IPS-NIHi7 (cell line): ENCODE data around the gene POLD1.

Experiments
- DNase-seq: peaks from one replicate; pipeline ENCODE4 v3.0.0; 2012; ENCODE audit warnings: mixed read lengths; ENCODE audit errors: extremely low spot score

Gene POLD1

DNA sequence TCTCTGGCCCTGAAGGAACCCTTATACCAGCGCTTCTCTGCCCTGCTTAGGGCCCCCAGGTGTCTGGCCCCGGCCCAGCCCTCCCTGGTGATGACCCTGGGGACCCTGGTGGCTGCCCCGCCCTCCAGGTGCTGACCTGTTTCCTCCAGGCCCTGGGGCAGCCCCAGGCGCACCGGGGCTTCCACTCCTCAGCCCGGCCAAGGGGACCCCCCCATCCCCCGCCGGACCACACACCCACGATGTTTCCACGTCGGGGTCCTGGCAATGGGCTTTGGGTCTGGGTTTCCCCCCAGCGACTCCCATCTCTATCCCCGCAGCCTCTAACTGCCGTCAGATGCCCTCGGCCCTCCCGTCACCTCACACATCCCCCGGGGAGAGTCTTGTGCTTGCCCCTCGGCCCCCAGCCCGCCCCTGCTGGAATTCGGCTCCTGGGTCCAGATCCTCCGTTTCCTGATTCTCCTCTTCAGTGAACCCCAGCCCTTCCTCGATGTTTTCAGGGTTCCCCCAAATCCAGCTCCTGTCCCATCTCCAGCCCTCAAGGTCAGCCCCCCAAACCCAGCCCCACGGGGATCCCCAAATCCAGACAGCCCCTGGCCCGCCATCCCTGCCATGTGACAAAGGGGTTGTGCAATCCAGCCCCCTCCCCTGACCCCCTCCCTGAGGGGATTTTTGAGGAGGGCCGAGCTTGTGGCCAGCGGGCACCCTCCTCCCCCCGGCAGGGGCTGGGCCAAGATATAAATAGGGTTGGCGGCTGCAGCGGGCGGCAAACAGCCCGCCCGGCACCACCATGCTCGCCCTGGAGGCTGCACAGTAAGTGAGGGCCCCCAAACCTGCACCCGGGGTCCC lies 34.3 kb downstream of the POLD1 start, which contains the start of gene SPIB:
TSS of gene SPIB (plus strand) at position 763 of the 846 bp plus-strand sequence. CDS start at position 788, 25 bp downstream.
- no peak for DNase-seq

- no peak for DNase-seq
These were observed 35.0 kb downstream of the POLD1 start for GRCh38 chr19:50419022-50419579.

- peak; percentile 61 for DNase-seq
These were observed 35.5 kb downstream of the POLD1 start for GRCh38 chr19:50419580-50420035.

GRCh38 chr19:50420127-50420526 lies 36.0 kb downstream of the POLD1 start:
- DNase-seq = no peak

GRCh38 chr19:50420808-50421207 lies 36.7 kb downstream of the POLD1 start:
- no peak for DNase-seq

DNA sequence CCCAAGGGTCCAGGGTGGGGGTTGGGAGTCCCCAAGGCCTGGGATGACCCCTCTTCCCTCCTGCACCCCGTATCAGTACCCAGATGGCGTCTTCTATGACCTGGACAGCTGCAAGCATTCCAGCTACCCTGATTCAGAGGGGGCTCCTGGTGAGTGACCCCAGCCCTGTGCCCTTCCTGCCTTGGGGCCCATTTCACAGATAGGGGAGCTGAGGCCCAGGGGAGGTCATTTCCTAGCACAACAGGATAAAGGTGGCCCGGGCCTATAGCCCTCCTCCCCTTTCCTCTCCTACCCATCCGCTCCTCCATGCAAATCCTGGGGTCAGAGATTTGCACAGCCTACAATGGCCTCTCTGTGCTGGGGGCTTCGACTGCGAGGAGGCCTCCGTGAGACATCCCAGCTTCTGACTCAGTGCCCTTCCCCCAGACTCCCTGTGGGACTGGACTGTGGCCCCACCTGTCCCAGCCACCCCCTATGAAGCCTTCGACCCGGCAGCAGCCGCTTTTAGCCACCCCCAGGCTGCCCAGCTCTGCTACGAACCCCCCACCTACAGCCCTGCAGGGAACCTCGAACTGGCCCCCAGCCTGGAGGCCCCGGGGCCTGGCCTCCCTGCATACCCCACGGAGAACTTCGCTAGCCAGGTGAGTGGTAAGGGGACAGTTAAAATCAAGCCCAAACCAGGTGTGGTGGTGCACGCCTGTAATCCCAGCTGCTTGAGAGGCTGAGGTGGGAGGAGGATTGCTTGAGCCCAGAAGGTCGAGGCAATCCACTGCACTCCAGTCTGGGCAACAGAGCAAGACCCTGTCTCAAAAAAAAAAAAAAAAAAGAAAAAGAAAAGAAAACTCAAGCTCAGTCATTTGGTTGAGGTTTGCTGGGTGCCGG lies 38.5 kb downstream of the POLD1 start:
- DNase-seq = no peak

DNA sequence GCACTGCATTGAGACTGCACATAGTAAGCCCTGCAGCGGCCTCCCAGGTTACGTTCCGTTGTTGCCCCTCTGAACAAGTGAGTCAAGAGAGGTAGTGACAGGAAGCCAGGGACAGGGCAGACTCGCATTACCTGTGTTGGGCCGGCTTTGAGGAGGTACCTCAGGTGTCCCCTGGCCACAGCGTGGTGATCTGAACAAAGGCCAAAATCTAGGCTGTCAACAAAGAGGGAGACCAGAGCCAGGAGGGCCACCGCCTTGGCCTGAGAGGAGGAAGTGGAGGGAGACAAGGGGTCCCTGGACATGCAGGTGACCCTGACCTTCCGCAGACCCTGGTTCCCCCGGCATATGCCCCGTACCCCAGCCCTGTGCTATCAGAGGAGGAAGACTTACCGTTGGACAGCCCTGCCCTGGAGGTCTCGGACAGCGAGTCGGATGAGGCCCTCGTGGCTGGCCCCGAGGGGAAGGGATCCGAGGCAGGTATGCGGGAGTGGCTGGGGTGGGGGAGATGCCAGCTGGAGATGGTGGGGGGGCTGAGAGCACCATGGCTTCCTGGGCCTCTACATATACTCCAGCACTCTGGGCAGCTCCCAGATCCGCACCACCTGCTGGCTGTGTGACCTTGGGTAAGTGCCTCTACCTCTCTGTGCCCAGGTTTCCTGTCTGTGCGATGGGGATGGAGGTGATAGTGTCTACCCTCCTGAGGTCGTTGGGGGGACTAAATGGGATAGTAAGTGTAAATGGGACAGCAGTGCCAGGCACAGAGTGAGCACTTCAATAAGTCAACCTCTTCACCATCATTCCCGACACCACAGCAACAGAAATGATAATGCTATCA lies 39.3 kb downstream of the POLD1 start:
- DNase-seq = no peak

DNA sequence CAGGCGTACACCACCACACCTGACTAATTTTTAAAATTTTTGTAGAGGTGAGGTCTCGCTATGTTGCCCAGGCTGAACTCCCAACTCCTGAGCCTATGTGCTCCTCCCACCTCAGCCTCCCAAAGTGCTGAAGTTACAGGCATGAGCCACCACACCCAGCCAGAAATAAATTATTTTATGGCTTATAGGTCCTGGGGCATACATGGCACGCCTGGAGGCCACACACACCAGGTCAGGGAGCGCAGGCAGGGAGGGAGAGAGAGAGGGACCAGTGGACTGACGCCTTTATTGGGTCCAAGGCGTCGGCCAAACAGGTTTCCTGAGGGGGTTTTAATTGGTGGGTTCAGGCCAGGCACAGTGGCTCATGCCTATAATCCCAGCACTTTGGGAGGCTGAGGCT lies 41.4 kb downstream of the POLD1 start:
- DNase-seq = no peak

DNA sequence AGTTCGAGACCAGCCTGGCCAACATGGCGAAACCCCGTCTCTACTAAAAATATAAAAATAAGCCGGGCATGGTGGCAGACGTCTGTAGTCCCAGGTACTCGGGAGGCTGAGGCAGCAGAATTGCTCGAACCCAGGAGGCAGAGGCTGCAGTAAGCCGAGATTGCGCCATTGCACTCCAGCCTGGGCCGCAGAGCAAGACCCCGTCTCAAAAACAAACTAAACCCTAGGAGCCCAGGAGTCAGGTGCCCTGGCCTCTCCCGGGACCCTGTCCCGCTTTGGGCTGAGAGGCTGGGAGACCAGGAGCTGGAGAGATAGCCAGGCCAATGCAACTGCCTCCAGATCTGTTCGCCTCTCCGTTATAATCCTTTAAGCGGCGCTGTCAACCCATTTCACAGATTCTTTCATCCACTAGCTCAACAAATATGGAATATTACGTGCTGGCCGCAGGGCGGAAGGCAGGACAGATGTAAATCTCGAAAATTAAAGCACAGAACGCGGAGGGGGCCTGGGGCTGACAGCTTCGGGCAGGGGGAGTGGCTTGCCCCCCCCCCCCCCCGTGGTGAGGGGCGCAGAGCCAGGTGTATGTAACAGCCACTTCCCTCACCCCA lies 43.3 kb downstream of the POLD1 start:
- DNase-seq = no peak

GRCh38 chr19:50427997-50428425 lies 43.9 kb downstream of the POLD1 start:
- DNase-seq = peak; percentile 67

DNA sequence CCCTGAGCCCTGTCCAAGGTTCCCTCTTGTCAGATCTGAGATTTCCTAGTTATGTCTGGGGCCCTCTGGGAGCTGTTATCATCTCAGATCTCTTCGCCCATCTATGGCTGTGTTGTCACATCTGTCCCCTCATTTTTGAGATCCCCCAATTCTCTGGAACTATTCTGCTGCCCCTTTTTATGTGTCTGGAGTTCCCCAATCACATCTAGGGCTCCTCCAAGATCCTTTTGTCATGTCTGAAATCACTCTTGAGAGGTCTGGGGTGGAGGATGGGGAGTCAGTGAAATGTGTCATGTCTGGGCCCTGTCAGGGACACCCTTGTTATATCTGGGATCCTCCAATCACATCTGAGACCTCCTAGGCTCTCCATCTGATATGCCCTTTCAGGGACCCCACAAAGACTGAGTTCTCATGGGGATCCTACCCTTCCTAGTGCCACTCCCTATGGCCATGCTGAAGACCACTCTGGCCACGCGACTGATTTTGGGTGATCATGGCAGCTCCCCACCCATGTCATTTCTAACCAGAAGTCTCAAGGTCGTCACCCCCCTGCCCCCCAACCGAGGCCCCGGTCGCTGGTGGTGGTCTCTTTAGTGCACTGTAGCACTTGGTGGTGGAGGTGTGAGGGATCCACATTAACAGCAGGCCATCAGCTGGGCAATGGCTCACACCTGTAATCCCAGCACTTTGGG lies 44.8 kb downstream of the POLD1 start:
- DNase-seq = no peak

DNA sequence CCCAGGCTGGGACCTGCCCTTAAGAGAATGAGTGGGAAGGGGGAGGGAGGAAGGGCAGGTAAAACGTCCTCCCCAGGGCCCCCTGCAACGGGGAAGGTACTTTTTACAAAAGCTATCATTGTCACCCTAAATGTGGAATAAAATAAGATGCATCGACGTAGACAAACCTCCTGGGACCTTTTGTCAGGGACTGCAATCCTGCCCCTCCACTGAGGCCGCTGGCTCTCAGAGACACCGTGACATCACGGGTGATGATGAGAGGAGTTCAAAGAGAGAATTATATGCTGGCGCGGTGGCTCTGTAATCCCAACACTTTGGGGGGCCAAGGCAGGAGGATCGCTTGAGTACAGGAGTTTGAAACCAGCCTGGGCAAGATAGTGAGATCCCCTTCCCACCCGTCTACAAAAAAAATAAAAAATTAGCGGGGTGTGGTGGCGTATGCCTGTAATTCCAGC lies 46.8 kb downstream of the POLD1 start:
- DNase-seq = no peak

DNA sequence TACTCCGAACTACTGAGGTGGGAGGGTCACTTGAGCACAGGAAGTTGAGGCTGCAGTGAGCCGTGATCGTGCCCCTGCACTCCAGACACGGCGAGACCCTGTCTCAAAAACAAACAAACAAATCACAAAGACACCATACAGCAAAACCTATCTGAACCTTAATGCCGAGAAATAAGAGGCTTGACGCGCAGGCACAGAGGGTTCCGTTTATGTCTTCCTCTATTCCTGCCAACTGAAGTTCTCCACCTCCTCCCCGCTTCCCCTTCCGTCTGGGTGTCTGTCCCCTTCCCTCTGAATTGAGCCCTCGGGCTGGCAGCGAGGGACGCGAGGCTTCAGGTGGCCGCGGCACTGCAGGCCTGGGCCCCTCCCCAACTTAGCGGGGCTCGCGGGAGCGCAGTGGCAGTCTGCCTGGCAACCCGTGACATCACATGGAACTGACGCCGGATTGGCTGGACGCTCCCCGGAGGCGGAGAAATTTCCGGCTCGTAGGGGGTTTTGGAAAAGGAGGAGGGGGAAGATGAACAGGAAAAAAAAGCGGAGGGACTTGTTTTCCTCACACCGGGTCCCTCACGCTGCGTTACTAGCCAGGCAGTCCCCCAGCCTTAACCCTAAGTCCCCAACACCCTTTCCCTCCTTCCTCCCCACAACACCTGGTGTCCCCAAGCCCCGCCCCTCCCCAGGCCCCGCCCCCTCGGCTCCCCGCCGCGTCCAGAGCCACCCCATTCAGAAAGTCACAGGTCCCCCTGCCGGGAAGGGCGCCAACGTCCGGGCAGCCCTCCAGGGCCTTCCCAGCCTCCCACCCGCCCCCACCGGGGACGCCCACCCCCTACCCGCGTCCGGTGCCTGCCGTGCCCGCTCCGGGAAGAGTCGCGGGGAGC lies 47.4 kb downstream of the POLD1 start:
- peak; percentile 95 for DNase-seq

- DNase-seq = peak; percentile 62
These were observed 48.3 kb downstream of the POLD1 start, which contains the start of gene MYBPC2 for GRCh38 chr19:50432221-50433028. Gene MYBPC2, plus strand, starts transcription at chr19:50432892. Its CDS starts 62 bp downstream, at chr19:50432954.

- no peak for DNase-seq
These were observed 49.3 kb downstream of the POLD1 start for GRCh38 chr19:50433201-50434180.

- DNase-seq = no peak
These were observed 50.4 kb downstream of the POLD1 start for GRCh38 chr19:50434525-50434924.

GRCh38 chr19:50435221-50435620 lies 51.1 kb downstream of the POLD1 start:
- no peak for DNase-seq
